ENCODE data around the gene MAMLD1. TPM values are rescaled to one million over a fixed set of nuclear protein-coding genes. Genes with fewer than 3 reads are reported as not detected.

The MAMLD1 gene
- total and polyA plus RNA-seq, 2 of the 8 experiments (the other 6 are each of a cell fraction or from before 2014, with no cell fraction given): 0.09 to 0.26 TPM

- Histone ChIP-seq H3K56ac (replicated peaks; ENCODE audit: insufficient read length, low read depth, low read length) (no peak overlapping the region), H2AFZ (ENCODE audit: low read length) (no peak overlapping the region), H3K4me3 (ENCODE audit: extremely low read depth in 1 of 4, insufficient read depth in 2 of 4, low read depth in 3 of 4, low read length in 4 of 4) (no peak overlapping the region), H2BK5ac (ENCODE audit: low read depth, low read length) (no peak overlapping the region), H3K9ac (replicated peaks in 1 of 4; ENCODE audit: extremely low read depth in 1 of 4, low read depth in 3 of 4, low read length in 3 of 4) (no peak overlapping the region), H2BK15ac (ENCODE audit: low read length) (no peak overlapping the region), H3K18ac (ENCODE audit: extremely low read depth, low read length) (no peak overlapping the region), H4K8ac (ENCODE audit: extremely low read depth, insufficient read depth, low read length) (no peak overlapping the region), H3K9me3 (ENCODE audit: insufficient read depth in 2 of 2, low read depth in 1 of 2, low read length in 1 of 2) (no peaks in the 10 kb centered on the region), H3K27me3 (replicated peaks in 1 of 4; ENCODE audit: control insufficient read depth in 3 of 4, extremely low read depth in 1 of 4, insufficient read depth in 3 of 4, low read length in 3 of 4) (no peaks in the 10 kb centered on the region), H2BK120ac (replicated peaks; ENCODE audit: low read depth, low read length) (no peak overlapping the region), H3K23ac (ENCODE audit: insufficient read length) (no peak overlapping the region), H3K14ac (ENCODE audit: insufficient read length) (no peak overlapping the region), H3K79me2 (ENCODE audit: control insufficient read depth in 1 of 2, insufficient read depth in 2 of 2, low read length in 2 of 2) (no peaks in the 10 kb centered on the region), H3K79me1 (ENCODE audit: low read depth, low read length) (no peaks in the 10 kb centered on the region), H2BK20ac (ENCODE audit: low read length) (no peak overlapping the region), H4K5ac (ENCODE audit: insufficient read length, low read depth, low read length) (no peak overlapping the region), H3K4ac (replicated peaks; ENCODE audit: insufficient read length, low read depth, low read length) (no peak overlapping the region), H4K20me1 (replicated peaks in 1 of 2; ENCODE audit: control insufficient read depth in 1 of 2, insufficient read depth in 2 of 2, low read length in 2 of 2) (no peaks in the 10 kb centered on the region), H3K4me2 (ENCODE audit: insufficient read depth in 1 of 2, low read depth in 2 of 2, low read length in 2 of 2) (no peak overlapping the region), H2BK12ac (ENCODE audit: low read depth, low read length) (no peak overlapping the region), H3K4me1 (replicated peaks in 1 of 4; ENCODE audit: control insufficient read depth in 3 of 4, insufficient read depth in 4 of 4, low read length in 3 of 4) (no peaks in the 10 kb centered on the region), H3K27ac (ENCODE audit: low read depth, low read length) (no peak overlapping the region), H4K91ac (replicated peaks; ENCODE audit: insufficient read length, low read length) (no peak overlapping the region), H2AK5ac (ENCODE audit: low read depth, low read length) (no peak overlapping the region), H3K36me3 (ENCODE audit: control insufficient read depth in 2 of 4, insufficient read depth in 4 of 4, low read length in 3 of 4) (no peaks in the 10 kb centered on the region), H3K23me2 (ENCODE audit: low read depth, low read length) (no peaks in the 10 kb centered on the region)
- ChIA-PET POLR2A (ENCODE audit: partially characterized antibody) (no interaction called here), CTCF (ENCODE audit: partially characterized antibody) (interaction anchor here (0.9 to 2.6 kb wide), 5 partner anchors 9 to 85 kb away, joined by 3 to 9 read pairs (median 4); no protein-coding TSS in a partner anchor)
- FAIRE-seq (no peak), DNase-seq (ENCODE audit: low read depth in 1 of 2, low spot score in 2 of 2) (no peak)
- 80% methylated on average over 5 of the region's 6 CpGs; no CpG with 5 or more reads in 1 of the 2 experiments for WGBS, 2 experiments (ENCODE audit: extremely low coverage in 1 of 2, insufficient coverage in 1 of 2, insufficient read length in 1 of 2, insufficient replicate concordance in 2 of 2, low coverage in 1 of 2, low lambda C conversion rate in 2 of 2, missing lambda C conversion rate in 1 of 2)
- TF ChIP-seq BCL11A (IDR thresholded peaks at IDR 0.05; ENCODE audit: low read depth in 2 of 2, low read length in 2 of 2) (no peak), POLR2AphosphoS5 (IDR thresholded peaks at IDR 0.05; ENCODE audit: low read depth, low read length) (no peak), CBX5 (IDR thresholded peaks at IDR 0.05; ENCODE audit: low read depth, low read length) (no peak), ATF3 (IDR thresholded peaks at IDR 0.05; ENCODE audit: insufficient read depth, low read depth, low read length) (no peak), RFX5 (IDR thresholded peaks at IDR 0.05; ENCODE audit: borderline replicate concordance, low read depth, low read length) (no peak), NRF1 (IDR thresholded peaks at IDR 0.05; ENCODE audit: low read depth, low read length) (no peak), PHF8 (conservative IDR thresholded peaks at IDR 0.05; ENCODE audit: low read depth, low read length) (no peak), CTCF (IDR thresholded peaks at IDR 0.05; ENCODE audit: control extremely low read depth in 1 of 3, insufficient read depth in 1 of 3, low read depth in 1 of 3, low read length in 3 of 3) (no peak)
Observed at GRCh38 chrX:150489359-150490015, 126.4 kb downstream of the MAMLD1 start.
